Activated B cell treated with CpG ODN at 0.5 μM for 24 hours (primary cell): ENCODE measurements around the gene CECR2. TPM values are rescaled to one million over a fixed set of nuclear protein-coding genes. Genes with fewer than 3 reads are reported as not detected.
A peak's percentile ranks its signal among the peaks of the same experiment; 100 is the strongest.

ENCODE experiments used
- ATAC-seq: fragments of 200-7000 bp; cut with Tn5 transposase; one replicate; pipeline ENCODE4 v1.10.0; 2021; ENCODE audit warnings: low read depth, mild to moderate bottlenecking, moderate library complexity
- CTCF ChIA-PET: fragments of 350-600 bp; sonication (Branson Sonifier 250); formaldehyde crosslinking; loops from one replicate; lab custom pipeline; 2021; ENCODE audit warnings: antibody characterized with exemption; lab: Charles Lee
- POLR2A ChIA-PET: fragments of 350-600 bp; sonication (Branson Sonifier 250); formaldehyde crosslinking; loops from one replicate; lab custom pipeline; 2021; ENCODE audit warnings: antibody characterized with exemption; lab: Charles Lee
- DNase-seq: peaks from one replicate; pipeline ENCODE4 v3.0.0; 2022
- H3K27ac Mint-ChIP-seq: one replicate; pipeline ENCODE4 v1.8.0; 2020; ENCODE audit warnings: mixed read lengths
- H3K27me3 Mint-ChIP-seq: one replicate; pipeline ENCODE4 v1.8.0; 2021; ENCODE audit warnings: mixed read lengths
- H3K36me3 Mint-ChIP-seq: one replicate; pipeline ENCODE4 v1.8.0; 2021; ENCODE audit warnings: low read depth, mixed read lengths
- H3K4me1 Mint-ChIP-seq: one replicate; pipeline ENCODE4 v1.8.0; 2021; ENCODE audit warnings: mixed read lengths
- H3K4me3 Mint-ChIP-seq: one replicate; pipeline ENCODE4 v1.8.0; 2020; ENCODE audit warnings: mild to moderate bottlenecking, mixed read lengths
- H3K9me3 Mint-ChIP-seq: one replicate; pipeline ENCODE4 v1.8.0; 2020; ENCODE audit warnings: mixed read lengths
- CTCF ChIP-seq: fragments of 200-600 bp; IDR thresholded peaks from one replicate; pipeline ENCODE4 v1.8.0; 2022; ENCODE audit warnings: antibody characterized with exemption, mild to moderate bottlenecking
- intact Hi-C: fragments of 100-400 bp; cut with micrococcal nuclease; formaldehyde crosslinking; loops from one replicate; pipeline ENCODE4 v1.15.1; 2024
- total RNA-seq: library from RNA; stranded (reverse); gene quantifications from 2 replicates; pipeline ENCODE4 v1.2.3, GENCODE V29; 2022

Gene CECR2
- total RNA-seq, 1 donor from 2014 or later = 2.5 TPM

- intact Hi-C loops = no loop called here
- H3K9me3 Mint-ChIP-seq = no peaks in the 10 kb centered on the region
- DNase-seq = no peak
- CTCF ChIA-PET = no interaction called here
- H3K4me3 Mint-ChIP-seq = no peak overlapping the region
- POLR2A ChIA-PET = no interaction called here
- no peak for TF ChIP-seq CTCF
- peaks cover 87% of the 10 kb centered on the region for H3K36me3 Mint-ChIP-seq
- no peak for ATAC-seq
- peak overlapping the region; percentile 35 for H3K27ac Mint-ChIP-seq
- H3K4me1 Mint-ChIP-seq = peaks cover 33% of the 10 kb centered on the region
- H3K27me3 Mint-ChIP-seq = no peaks in the 10 kb centered on the region
Measured at GRCh38 chr22:17596226-17596625, 227.0 kb downstream of the CECR2 start.

DNA sequence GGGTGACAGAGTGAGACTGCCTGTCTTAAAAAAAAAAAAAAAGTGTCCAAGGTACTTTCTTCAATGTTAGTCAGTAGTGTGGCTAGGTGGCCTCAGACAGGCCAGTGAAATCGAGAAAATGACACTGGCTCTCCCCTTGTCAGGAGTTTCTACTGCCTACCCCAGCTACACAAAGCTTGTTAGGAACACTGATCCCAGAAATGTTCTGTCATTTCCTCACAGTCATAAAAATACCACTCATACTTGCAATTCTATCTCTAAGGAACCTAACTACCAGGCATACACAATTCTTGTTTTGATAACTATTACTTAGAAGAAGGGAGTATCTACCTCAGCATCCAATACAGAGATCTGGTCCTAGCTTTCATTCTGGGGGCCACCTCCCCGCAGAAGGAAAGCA, 228.0 kb downstream of the CECR2 start:
- ChIA-PET POLR2A (interaction anchor here (0.6 to 1.2 kb wide), 2 partner anchors 42 to 88 kb away, joined by 3 read pairs; partner anchors contain the start of gene BCL2L13), CTCF (no interaction called here)
- TF ChIP-seq CTCF = no peak
- Mint-ChIP-seq H3K36me3 (peaks cover 79% of the 10 kb centered on the region), H3K4me3 (no peak overlapping the region), H3K9me3 (no peaks in the 10 kb centered on the region), H3K27ac (no peak overlapping the region), H3K4me1 (peaks cover 33% of the 10 kb centered on the region), H3K27me3 (no peaks in the 10 kb centered on the region)
- DNase-seq = no peak
- no peak for ATAC-seq
- intact Hi-C loops = no loop called here

- no peak for DNase-seq
- Mint-ChIP-seq H3K9me3 (no peaks in the 10 kb centered on the region), H3K27me3 (no peaks in the 10 kb centered on the region), H3K36me3 (peaks cover 68% of the 10 kb centered on the region), H3K4me1 (peaks cover 30% of the 10 kb centered on the region), H3K27ac (no peak overlapping the region), H3K4me3 (no peak overlapping the region)
- no peak for TF ChIP-seq CTCF
- ATAC-seq = no peak
- POLR2A ChIA-PET = no interaction called here
- CTCF ChIA-PET = no interaction called here
- intact Hi-C loops = no loop called here
Measured at GRCh38 chr22:17598318-17598717, 229.1 kb downstream of the CECR2 start.

- TF ChIP-seq CTCF = no peak
- Mint-ChIP-seq H3K9me3 (no peaks in the 10 kb centered on the region), H3K27me3 (no peaks in the 10 kb centered on the region), H3K36me3 (peaks cover 64% of the 10 kb centered on the region), H3K4me1 (peaks cover 6% of the 10 kb centered on the region), H3K27ac (no peak overlapping the region), H3K4me3 (no peak overlapping the region)
- intact Hi-C loops = no loop called here
- ATAC-seq (no peak), DNase-seq (no peak)
- ChIA-PET CTCF (no interaction called here), POLR2A (no interaction called here)
Measured at GRCh38 chr22:17601031-17601430, 231.8 kb downstream of the CECR2 start.

- no peak for DNase-seq
- H3K9me3 Mint-ChIP-seq = no peaks in the 10 kb centered on the region
- POLR2A ChIA-PET = interaction anchor here (0.6 kb wide), 1 partner anchor 173 kb away, joined by 16 read pairs; no protein-coding TSS in a partner anchor
- TF ChIP-seq CTCF = no peak
- H3K36me3 Mint-ChIP-seq = peaks cover 46% of the 10 kb centered on the region
- H3K27ac Mint-ChIP-seq = no peak overlapping the region
- no peaks in the 10 kb centered on the region for H3K27me3 Mint-ChIP-seq
- no peaks in the 10 kb centered on the region for H3K4me1 Mint-ChIP-seq
- ATAC-seq = no peak
- CTCF ChIA-PET = no interaction called here
- intact Hi-C loops = no loop called here
- no peak overlapping the region for H3K4me3 Mint-ChIP-seq
Measured at GRCh38 chr22:17603668-17604067, 234.4 kb downstream of the CECR2 start.
